Activated CD8-positive, alpha-beta memory T cell treated with anti-CD3 and anti-CD28 coated beads for 36 hours (primary cell): ENCODE results near the gene ARHGEF17. TPM values are rescaled to one million over a fixed set of nuclear protein-coding genes. Genes with fewer than 3 reads are reported as not detected.

Experiments used
- CTCF ChIA-PET: fragments of 350-600 bp; sonication (Branson Sonifier 250); formaldehyde crosslinking; loops from one replicate; lab custom pipeline; 2021; ENCODE audit warnings: antibody characterized with exemption; lab: Charles Lee
- POLR2A ChIA-PET: fragments of 350-600 bp; sonication (Branson Sonifier 250); formaldehyde crosslinking; loops from one replicate; lab custom pipeline; 2021; ENCODE audit warnings: antibody characterized with exemption; lab: Charles Lee
- total RNA-seq, 2 experiments: library from RNA; stranded (reverse); gene quantifications; one replicate each; pipeline ENCODE4 v1.2.3, GENCODE V29; 2021

Gene ARHGEF17
- total RNA-seq, 2 experiments from 2014 or later = 0.02 TPM; not detected in 1

DNA sequence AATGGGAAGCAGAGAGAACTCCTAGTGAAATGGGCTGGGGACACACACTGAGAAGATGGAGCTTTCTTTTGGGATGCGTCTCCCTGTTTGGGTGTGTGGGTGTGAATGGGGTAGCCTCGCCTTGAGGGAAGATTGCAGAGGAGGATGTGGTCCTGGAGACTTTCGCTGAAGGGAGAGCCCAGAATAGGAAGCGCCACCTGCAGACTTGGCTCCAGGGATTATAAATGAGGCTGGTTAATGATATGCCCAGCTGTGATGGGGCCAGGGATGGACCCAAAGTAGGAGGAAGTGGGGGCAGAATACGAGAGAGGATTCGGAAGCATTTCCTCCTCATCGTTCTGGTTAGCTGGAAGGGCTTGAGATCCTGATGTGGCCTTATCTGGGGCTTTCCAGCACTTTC, 81.8 kb downstream of the ARHGEF17 start:
- CTCF ChIA-PET = no interaction called here
- POLR2A ChIA-PET = interaction anchor here (0.6 kb wide), 1 partner anchor 603 kb away, joined by 9 read pairs; no protein-coding TSS in a partner anchor

DNA sequence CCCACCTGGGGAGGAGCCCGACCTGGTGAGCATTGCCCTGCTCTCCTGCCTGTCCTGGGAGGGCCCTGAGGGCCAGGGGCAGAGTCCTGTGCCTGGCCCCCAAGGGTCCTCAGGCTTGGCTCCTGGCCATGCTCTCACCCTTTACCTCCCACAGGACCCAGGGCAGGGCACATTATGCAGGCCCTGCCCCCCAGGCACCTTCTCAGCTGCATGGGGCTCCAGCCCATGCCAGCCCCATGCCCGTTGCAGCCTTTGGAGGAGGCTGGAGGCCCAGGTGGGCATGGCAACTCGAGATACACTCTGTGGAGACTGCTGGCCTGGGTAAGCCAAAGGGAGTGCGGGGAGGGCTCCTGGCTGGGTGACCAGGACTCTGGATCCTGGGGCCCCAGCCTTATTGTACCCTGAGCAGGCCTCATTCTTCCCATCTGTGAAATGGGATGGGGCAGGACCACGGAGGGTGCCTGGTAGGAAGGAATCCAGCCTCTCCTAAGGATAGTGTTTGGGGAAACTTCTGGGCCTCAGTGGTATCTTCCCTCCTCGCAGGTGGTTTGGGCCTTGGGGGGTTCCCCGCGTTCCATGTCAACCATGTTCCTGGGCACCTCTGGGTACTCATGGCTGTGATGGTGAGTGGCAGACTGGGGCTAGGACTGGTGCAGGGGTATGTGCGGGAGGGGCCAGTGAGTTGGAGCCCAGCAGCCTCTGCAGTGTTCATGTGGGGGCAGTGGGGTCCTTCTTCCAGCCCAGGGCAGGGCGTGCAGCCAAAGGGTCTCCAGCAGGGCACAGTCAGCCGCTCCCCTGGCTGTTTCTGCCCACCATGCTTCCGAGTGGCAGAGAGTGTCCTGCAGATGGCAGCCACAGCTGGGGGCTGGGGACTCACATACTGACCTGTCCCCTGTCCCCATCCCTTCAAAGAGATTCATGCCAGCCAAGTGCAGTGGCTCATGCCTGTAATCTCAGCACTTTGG, 82.8 kb downstream of the ARHGEF17 start:
- CTCF ChIA-PET = interaction anchor here (0.9 kb wide), 1 partner anchor 40 kb away, joined by 3 read pairs; no protein-coding TSS in a partner anchor
- POLR2A ChIA-PET = interaction anchor here (0.6 kb wide), 1 partner anchor 602 kb away, joined by 9 read pairs; no protein-coding TSS in a partner anchor

DNA sequence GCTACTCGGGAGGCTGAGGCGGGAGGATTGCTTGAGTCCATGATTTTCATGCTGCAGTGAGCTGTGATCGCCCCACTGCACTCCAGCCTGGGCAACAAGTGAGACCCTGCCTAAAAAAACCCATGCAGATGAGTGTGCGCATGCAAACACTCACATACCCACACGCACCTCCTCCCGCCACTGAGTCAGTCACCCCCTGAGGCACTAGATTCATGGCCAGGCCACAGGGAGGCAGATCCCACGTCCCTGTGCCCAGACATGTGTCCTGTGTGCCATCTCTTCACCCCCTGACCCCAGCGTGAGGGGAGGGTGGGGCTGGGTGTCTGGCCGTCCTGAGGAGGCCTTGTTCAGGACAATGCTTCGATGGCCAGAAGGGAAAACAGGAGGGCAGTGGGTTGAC, 83.6 kb downstream of the ARHGEF17 start:
- POLR2A ChIA-PET = no interaction called here

DNA sequence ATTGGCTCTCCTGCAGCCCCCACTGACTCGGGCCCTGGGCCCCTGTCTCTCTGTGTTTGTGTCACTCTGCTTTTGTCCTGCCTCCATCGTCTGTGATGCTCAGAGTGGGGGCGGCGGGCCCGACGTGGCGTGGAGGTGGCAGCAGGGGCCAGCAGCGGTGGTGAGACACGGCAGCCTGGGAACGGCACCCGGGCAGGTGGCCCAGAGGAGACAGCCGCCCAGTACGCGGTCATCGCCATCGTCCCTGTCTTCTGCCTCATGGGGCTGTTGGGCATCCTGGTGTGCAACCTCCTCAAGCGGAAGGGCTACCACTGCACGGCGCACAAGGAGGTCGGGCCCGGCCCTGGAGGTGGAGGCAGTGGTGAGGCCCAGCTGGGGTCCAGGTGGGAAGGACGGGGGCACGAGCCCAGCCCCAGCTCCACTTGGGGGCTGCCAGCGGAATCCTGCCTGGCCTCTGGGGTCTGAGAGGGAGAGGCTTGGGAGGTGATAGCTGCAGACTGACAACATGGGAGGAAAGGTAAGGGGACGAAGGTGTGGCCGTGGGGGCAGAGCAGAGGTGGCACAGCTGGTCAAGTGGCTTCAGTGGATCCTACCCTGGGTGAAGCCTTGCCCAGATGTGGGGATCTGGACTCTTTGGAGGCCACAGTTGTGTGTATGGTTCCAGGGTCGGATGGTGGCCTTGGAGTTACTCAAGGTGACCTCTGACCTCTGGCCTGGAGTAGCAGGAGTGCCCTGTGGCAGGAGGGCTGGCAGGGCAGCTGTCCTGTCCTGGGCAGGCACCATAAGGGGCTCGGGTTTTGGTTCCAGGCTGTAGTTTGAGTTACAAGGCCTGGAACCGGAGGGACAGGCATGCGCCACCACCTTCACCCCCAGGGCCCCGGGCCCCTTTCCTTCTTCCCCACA, 84.3 kb downstream of the ARHGEF17 start:
- ChIA-PET CTCF (interaction anchor here (1.3 to 2.8 kb wide), 7 partner anchors 10 to 268 kb away, joined by 4 to 48 read pairs (median 4); no protein-coding TSS in a partner anchor), POLR2A (no interaction called here)

More for the DNA sequence above, 83.6 kb downstream of the ARHGEF17 start:
- CTCF ChIA-PET = interaction anchor here (0.9 to 2.8 kb wide), 2 partner anchors 40 to 41 kb away, joined by 3 to 48 read pairs; no protein-coding TSS in a partner anchor

DNA sequence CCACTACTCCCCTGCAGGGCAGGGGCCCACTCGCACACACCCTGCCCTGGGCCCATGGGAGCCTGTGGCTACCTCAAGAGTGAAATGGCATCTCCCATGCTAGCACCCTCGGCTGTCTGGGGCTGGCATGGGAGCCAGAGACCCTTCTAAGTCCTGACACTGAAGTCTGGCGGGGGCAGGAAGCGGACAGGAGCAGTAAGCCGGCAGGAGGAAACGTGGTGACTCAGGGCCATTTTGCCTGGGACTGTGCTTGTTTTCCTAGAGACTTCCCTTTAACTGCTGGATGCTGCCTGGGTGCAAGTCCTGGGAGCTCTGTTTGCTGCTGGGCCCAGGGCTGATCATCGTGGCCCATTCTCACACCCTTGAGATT, 84.9 kb downstream of the ARHGEF17 start:
- ChIA-PET POLR2A (no interaction called here), CTCF (interaction anchor here (1.0 to 2.8 kb wide), 11 partner anchors 8 to 267 kb away, joined by 3 to 48 read pairs (median 5); no protein-coding TSS in a partner anchor)

DNA sequence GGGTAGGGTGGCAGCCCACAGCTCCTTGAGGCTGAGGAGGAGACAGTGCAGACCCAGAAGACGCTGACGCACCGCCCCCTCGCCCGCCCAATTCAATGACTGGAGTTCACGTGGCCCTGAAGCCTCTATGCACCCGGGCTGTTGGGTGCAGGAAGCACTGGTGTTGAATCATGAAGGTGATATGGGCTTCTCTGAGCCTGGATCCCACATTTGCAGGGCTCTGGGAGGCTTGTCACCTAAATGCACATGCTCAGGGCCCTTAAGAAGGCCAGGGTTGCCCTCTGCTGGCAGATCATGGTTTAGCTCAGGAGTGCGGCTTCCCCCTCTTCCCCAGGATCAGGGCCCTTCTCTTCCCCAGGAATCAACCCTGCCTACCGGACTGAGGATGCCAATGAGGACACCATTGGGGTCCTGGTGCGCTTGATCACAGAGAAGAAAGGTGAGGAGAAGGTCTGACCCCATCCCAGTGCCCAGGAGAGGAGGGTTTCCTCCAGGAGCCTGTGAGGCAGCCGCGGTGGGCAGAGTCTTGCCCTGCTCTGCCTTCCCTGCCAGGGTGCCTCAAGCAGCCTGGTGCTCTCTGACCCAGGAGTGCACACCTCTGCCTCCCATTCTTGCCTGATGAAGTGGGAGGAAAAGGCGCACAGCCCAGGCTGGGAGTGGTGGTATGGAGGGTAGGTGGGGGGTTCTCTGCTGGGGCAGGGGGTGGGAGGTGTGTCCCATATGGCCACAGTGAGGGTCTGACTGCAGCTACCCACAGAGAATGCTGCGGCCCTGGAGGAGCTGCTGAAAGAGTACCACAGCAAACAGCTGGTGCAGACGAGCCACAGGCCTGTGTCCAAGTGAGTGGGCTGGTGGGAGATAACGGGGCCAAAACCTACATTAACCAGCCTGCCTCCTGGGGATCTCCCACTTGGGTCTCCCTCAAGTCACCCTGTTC, 85.7 kb downstream of the ARHGEF17 start:
- ChIA-PET POLR2A (no interaction called here), CTCF (interaction anchor here (0.6 to 2.8 kb wide), 12 partner anchors 9 to 266 kb away, joined by 3 to 48 read pairs (median 4); partner anchors contain the start of gene RELT)

DNA sequence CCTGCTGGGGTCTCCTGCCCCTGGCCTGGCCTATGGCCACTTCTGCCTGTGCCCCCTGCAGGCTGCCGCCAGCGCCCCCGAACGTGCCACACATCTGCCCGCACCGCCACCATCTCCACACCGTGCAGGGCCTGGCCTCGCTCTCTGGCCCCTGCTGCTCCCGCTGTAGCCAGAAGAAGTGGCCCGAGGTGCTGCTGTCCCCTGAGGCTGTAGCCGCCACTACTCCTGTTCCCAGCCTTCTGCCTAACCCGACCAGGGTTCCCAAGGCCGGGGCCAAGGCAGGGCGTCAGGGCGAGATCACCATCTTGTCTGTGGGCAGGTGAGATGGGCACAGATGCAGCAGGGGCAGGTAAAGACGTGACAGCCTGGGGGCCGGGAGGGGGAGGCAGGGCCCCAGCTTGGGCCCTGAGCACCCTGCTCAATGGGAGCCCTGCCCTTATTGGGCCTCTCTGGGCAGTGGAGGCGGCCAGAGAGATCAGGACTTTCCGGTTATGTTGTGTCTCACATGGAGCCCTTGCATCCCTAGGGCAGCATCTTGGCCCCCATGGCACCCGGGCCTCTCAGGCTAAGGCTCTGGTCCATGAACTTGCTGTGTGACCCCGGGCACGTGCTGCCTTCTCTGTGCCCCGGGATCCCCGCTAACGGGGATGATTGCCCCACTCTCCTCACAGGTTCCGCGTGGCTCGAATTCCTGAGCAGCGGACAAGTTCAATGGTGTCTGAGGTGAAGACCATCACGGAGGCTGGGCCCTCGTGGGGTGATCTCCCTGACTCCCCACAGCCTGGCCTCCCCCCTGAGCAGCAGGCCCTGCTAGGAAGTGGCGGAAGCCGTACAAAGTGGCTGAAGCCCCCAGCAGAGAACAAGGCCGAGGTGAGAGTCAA, 86.6 kb downstream of the ARHGEF17 start:
- CTCF ChIA-PET = interaction anchor here (1.8 to 3.2 kb wide), 4 partner anchors 39 to 266 kb away, joined by 6 to 48 read pairs (median 11); no protein-coding TSS in a partner anchor
- POLR2A ChIA-PET = no interaction called here

DNA sequence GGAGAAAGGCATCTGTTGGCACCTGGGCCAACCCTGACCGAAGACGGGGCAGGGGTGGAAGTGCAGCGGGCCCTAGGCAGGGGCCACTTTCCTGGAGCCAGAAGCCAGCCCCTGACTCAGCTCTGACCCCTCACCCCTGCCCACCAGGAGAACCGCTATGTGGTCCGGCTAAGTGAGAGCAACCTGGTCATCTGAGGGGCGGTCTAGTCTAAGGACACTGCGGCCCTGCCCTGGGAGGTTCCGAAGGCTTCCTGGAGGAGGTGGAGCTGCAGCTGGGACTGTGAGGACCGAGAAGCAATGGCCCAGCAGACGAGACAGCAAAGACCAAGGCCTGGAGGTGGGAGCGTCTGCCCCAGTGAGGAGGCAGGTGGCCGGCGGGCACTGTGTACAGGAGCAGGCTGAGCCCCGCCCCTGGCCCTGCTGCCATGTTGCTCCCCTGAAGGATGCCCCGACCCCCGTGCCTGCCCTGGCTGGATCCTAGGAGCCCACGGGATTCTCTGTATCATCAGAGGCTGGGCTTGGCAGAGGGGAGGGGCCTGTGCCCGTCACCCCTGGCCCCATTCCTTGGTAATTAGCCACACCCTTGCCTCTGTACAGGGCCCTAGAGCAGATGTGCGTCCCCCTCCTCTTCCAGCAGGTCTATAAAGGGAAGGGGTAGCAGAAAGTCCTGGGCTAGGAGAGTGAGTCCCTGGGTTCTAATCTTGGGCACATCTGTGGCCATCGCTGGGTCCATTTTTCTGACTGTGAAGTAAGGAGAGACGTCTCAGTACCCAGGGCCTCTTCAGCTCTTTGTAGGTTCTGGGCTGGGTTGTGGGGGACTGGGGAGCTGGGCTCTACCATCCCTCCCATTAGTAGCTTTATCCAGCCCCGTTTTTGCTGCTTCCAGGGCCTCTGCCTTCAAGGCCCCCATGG, 87.5 kb downstream of the ARHGEF17 start:
- ChIA-PET POLR2A (no interaction called here), CTCF (interaction anchor here (1.5 to 3.2 kb wide), 2 partner anchors 25 to 45 kb away, joined by 4 to 14 read pairs; no protein-coding TSS in a partner anchor)

DNA sequence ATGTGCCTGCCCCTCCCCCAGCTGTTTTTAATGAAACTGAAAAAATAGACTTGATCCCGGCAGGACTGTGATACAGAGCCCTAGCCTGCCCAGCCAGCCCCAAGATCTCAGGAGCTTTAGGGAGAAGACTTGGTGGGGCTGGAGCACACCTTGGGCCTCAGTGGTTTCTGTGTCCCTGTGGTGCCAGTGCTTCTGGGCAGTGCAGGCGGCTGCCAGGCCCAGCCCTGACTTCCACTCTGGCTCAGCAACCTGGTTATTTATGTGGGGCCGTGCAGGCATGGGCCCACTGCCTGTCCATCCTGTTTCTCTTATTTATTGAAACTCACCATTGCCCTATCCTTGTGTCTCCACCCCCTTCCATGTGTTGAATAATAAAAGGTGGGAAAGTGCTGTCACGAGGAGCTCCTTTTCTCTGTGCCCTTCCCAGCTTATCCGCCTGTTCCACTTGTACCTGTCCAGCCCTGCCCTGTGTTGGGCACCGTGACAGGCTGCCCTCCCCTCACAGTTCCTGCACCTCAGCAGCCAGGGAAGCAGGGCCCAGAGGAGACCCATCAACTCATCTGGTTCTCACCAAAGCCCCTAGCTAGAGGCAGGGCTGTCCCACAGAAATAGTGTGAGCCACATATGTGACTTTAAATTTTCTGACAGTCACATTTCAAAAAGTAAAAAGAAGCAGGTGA, 88.3 kb downstream of the ARHGEF17 start:
- CTCF ChIA-PET = interaction anchor here (0.6 to 3.2 kb wide), 3 partner anchors 26 to 687 kb away, joined by 3 to 14 read pairs (median 4); no protein-coding TSS in a partner anchor
- POLR2A ChIA-PET = no interaction called here

DNA sequence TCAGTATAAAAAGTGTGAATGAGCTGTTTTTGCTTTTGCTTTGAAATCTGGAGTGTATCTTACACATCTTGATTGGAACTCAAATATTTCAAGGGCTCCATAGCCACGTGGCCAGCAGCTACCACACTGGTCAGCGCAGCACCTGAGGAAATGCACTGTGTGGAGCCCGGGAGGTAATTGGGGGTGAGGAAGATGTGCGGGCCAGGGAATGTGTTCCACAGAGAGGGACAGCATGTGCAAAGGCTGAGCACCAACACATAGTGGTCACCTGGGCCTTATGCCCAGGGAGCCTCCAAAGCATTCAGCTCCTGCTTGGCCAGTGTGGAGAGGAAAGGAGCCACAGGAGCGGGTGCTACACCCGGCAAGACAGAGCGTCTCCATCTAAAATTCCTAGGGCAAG, 88.9 kb downstream of the ARHGEF17 start:
- POLR2A ChIA-PET = no interaction called here
- CTCF ChIA-PET = interaction anchor here (0.6 to 3.2 kb wide), 3 partner anchors 27 to 688 kb away, joined by 3 to 14 read pairs (median 4); no protein-coding TSS in a partner anchor

DNA sequence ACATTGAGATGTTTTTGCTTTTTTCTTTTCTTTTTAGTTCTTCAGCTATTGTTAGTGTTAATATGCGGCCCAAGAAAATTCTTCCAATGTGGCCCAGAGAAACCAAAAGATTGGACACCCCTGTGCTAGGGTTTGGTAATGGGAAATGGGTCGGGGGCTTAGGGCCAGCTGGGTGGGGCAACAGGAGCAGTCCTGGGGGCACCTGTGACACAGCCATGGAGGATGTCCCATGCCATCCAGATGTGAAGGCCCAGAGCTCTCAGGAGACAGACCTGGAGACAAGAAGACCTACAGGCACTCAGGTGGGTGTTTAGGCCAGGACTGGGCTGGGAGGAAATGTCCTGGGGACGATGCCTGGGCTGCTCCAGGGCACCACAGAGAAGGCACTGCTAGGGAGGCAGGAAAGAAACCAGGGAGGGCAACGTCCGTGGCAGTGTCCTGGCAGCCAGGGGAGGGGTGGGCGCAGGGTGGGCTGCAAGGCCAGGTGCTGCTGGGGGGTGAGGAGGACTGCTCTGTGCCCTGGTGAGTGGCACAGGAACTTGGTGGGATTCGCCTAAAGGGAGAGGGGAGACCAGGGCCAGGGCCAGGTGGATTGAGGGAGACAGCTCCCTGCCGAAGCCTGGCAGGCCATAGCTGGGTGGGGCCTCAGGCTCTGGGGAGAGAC, 89.5 kb downstream of the ARHGEF17 start:
- POLR2A ChIA-PET = no interaction called here
- CTCF ChIA-PET = interaction anchor here (3.2 kb wide), 1 partner anchor 47 kb away, joined by 14 read pairs; no protein-coding TSS in a partner anchor

DNA sequence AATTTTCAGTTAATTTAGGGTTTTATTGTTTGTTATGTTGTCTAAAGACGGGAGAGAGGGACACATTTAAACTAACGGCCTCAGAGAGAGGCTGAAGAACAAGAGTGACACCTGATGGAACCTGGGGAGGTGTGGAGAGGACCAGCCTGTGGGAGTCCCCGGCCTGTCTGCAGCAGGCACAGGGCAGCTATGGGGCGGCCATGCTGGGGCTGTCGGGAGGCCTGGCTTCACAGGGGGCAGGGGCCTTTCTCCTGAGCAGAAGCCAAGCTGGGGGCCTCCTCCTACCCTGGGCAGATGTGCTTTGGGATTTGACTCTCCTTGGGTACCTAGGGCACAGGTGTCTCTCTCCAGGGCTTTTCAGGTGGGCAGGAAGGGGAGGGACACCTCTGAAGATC, 90.1 kb downstream of the ARHGEF17 start:
- CTCF ChIA-PET = no interaction called here
- POLR2A ChIA-PET = no interaction called here

DNA sequence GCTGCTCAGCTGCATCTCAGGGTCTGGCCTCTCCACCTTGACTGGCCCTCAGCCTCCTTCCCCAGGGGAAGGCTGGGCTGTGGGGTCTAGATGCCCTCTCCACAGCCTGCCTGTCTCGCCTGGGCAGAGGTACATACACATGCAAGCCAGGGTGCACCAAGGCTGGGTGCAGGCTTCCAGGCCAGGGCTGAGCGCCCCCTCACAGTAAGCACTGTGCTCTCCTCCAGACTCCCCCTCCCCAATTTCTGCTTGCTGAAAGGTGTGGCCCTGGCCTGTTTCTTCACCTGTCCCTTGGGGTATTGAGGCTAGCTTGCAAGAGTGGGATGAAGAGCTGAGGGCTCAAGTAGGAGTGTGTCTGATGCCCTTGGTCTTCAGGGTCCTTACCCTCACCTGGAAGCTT, 90.6 kb downstream of the ARHGEF17 start:
- ChIA-PET POLR2A (no interaction called here), CTCF (no interaction called here)

DNA sequence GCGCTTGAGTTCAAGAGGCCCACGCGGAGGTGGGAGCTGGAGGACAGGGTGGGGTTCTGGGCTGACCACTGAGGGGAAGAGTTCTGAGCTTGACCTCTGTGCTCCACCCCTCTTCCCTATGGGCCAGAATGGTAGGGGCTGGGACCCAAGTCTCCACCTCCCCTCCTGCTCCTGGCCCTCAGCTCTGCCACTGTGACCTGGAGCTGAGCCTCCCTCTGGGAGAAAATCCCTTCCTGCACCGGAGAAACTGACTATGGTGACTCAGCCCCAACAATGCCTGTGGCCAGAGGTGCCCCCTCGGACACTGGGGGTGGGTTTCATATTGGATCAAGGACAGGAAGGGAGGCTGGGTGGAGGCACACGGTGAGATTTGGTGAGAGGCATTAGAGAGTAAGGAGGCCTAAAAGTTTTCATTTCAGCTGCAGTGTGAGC, 91.1 kb downstream of the ARHGEF17 start:
- POLR2A ChIA-PET = interaction anchor here (0.5 to 1.1 kb wide), 2 partner anchors 11 to 1094 kb away, joined by 3 to 10 read pairs; no protein-coding TSS in a partner anchor
- CTCF ChIA-PET = interaction anchor here (1.2 kb wide), 1 partner anchor 47 kb away, joined by 4 read pairs; no protein-coding TSS in a partner anchor
